ENCODE measurements around the gene LGALS13.

The LGALS13 gene

DNA sequence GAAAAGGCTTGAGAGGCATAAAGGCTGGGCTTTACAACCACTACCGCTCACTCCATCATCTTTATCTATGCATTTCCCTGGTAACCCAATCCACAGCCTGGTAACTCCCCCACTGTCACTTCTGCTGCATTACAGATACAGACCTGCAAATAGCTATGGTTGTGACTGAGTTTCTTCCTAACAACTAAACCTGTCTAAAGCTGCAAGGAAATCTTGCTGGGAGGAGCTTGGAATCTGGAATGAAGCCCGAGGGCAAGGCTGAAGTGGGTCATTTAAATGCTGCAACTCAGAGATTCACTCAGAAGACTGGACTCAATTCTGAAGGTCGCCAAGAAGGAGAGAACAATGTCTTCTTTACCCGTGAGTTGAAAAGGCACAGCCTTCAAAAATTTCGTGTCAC, at the start of gene LGALS13:
Gene LGALS13, plus strand, starts transcription at position 301 of the 400 bp plus-strand sequence. Its CDS starts 45 bp downstream, at position 346.
- H3K9me3 ChIP-seq: no peaks in the 10 kb centered on the region
- H3K4me1 ChIP-seq: no peaks in the 10 kb centered on the region
- intact Hi-C loops (cut with DNase I; ENCODE audit: low total_unique reads): no loop called here
- H3K4me3 ChIP-seq: no peak within 1 kb of the TSS
- no peaks in the 10 kb centered on the region for H3K36me3 ChIP-seq
- TF ChIP-seq, protein P1, sequence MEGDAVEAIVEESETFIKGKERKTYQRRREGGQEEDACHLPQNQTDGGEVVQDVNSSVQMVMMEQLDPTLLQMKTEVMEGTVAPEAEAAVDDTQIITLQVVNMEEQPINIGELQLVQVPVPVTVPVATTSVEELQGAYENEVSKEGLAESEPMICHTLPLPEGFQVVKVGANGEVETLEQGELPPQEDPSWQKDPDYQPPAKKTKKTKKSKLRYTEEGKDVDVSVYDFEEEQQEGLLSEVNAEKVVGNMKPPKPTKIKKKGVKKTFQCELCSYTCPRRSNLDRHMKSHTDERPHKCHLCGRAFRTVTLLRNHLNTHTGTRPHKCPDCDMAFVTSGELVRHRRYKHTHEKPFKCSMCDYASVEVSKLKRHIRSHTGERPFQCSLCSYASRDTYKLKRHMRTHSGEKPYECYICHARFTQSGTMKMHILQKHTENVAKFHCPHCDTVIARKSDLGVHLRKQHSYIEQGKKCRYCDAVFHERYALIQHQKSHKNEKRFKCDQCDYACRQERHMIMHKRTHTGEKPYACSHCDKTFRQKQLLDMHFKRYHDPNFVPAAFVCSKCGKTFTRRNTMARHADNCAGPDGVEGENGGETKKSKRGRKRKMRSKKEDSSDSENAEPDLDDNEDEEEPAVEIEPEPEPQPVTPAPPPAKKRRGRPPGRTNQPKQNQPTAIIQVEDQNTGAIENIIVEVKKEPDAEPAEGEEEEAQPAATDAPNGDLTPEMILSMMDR (IDR thresholded peaks at IDR 0.05): no peak
- no peak for DNase-seq
- no peak within 1 kb of the TSS for H3K27ac ChIP-seq
- no peaks in the 10 kb centered on the region for H3K27me3 ChIP-seq

GRCh38 chr19:39553082-39553652, 49.2 kb upstream of the LGALS13 start:
- H3K27me3 ChIP-seq: peaks cover 0 to 18% of the 10 kb centered on the region in 2 donors
- no peaks in the 10 kb centered on the region for H3K4me1 ChIP-seq
- DNase-seq: no peak
- no peak overlapping the region for H3K27ac ChIP-seq
- no peaks in the 10 kb centered on the region for H3K36me3 ChIP-seq
- intact Hi-C loops (cut with DNase I; ENCODE audit: low total_unique reads): no loop called here
- TF ChIP-seq, protein P1 (IDR thresholded peaks at IDR 0.05): no peak
- no peaks in the 10 kb centered on the region for H3K9me3 ChIP-seq
- no peak overlapping the region for H3K4me3 ChIP-seq

- Histone ChIP-seq H3K27me3 (peaks cover 0 to 18% of the 10 kb centered on the region in 2 donors), H3K36me3 (no peaks in the 10 kb centered on the region), H3K4me3 (no peak overlapping the region), H3K27ac (no peak overlapping the region), H3K9me3 (no peaks in the 10 kb centered on the region), H3K4me1 (no peaks in the 10 kb centered on the region)
- TF ChIP-seq, protein P1 (IDR thresholded peaks at IDR 0.05): no peak
- intact Hi-C loops (cut with DNase I; ENCODE audit: low total_unique reads): no loop called here
- DNase-seq: no peak
Observed at GRCh38 chr19:39554701-39555311, 47.5 kb upstream of the LGALS13 start.

DNA sequence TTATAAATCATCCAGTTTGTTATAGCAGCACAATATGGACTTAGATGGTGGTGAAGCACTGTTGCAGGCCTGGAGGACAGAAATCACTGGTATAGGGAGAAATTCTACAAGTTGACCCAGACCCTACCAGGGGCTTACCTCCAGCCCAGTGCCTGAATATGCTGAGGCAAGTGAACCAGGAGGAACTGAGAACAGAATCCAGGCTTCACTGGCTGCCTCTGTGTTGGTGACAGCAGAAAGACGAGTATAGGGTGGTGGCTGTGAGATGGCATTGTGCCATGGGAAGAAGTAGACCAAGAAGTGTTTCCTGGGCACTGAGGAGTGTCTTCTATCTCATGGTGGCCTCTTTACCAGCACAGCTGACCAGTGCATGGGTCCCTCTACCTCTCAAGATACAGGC, 46.4 kb upstream of the LGALS13 start:
- intact Hi-C loops (cut with DNase I; ENCODE audit: low total_unique reads): no loop called here
- no peak for DNase-seq
- Histone ChIP-seq H3K4me3 (no peak overlapping the region), H3K9me3 (no peaks in the 10 kb centered on the region), H3K27ac (no peak overlapping the region), H3K4me1 (no peaks in the 10 kb centered on the region), H3K27me3 (peaks cover 0 to 18% of the 10 kb centered on the region in 2 donors), H3K36me3 (no peaks in the 10 kb centered on the region)
- TF ChIP-seq, protein P1 (IDR thresholded peaks at IDR 0.05): no peak

- Histone ChIP-seq H3K4me3 (no peak overlapping the region), H3K36me3 (no peaks in the 10 kb centered on the region), H3K27me3 (peaks cover 0 to 14% of the 10 kb centered on the region in 2 donors), H3K27ac (no peak overlapping the region), H3K4me1 (no peaks in the 10 kb centered on the region), H3K9me3 (no peaks in the 10 kb centered on the region)
- TF ChIP-seq, protein P1 (IDR thresholded peaks at IDR 0.05): no peak
- intact Hi-C loops (cut with DNase I; ENCODE audit: low total_unique reads): no loop called here
- DNase-seq: no peak
Observed at GRCh38 chr19:39557811-39558623, 44.3 kb upstream of the LGALS13 start.
